ENCODE data around the gene SLC46A2.

GRCh38 chr9:112844771-112845542, 45.7 kb downstream of the SLC46A2 start:
- TF ChIP-seq SUZ12 (IDR thresholded peaks at IDR 0.05) (no peak), ZNF384 (IDR thresholded peaks at IDR 0.05) (no peak), ARNT (IDR thresholded peaks at IDR 0.05) (no peak), PKNOX1 (IDR thresholded peaks at IDR 0.05) (no peak), L3MBTL2 (conservative IDR thresholded peaks at IDR 0.05) (no peak), FOXK2 (IDR thresholded peaks at IDR 0.05) (no peak), FOXM1 (IDR thresholded peaks at IDR 0.05; ENCODE audit: borderline replicate concordance) (no peak), NFRKB (IDR thresholded peaks at IDR 0.05) (no peak), SP1 (IDR thresholded peaks at IDR 0.05) (no peak), FOXA1 (IDR thresholded peaks at IDR 0.05) (no peak)
